Caco-2 (cell line): ENCODE results near the gene ZNF219. TPM values are rescaled to one million over a fixed set of nuclear protein-coding genes. Genes with fewer than 3 reads are reported as not detected.

Source experiments
- BruUV-seq: library from RNA; stranded (reverse); fragments of 400-500 nt; replicated peaks from 2 replicates; lab custom pipeline; 2021; lab: Mats Ljungman, UMichigan
- CTCF ChIA-PET: fragments of 300-600 bp; sonication (Branson Sonifier 250); formaldehyde crosslinking; loops from one replicate; lab custom pipeline; 2022; ENCODE audit warnings: antibody characterized with exemption; lab: Charles Lee
- POLR2A ChIA-PET: fragments of 300-600 bp; sonication (Branson Sonifier 250); formaldehyde crosslinking; loops from one replicate; lab custom pipeline; 2022; ENCODE audit warnings: antibody characterized with exemption; lab: Charles Lee
- DNase-seq, 2 experiments: peaks; one replicate each; pipeline versions ENCODE4 v3.0.0 to v3.0.0-alpha.2; 2020 to 2022
- H3K27me3 ChIP-seq: replicated peaks from 2 replicates; pipeline ENCODE4 v1.6.0; 2011; ENCODE audit warnings: low read length; ENCODE audit not compliant: control insufficient read depth, insufficient read depth
- H3K36me3 ChIP-seq: 2 replicates; pipeline ENCODE4 v1.5.1; 2011; ENCODE audit warnings: low read length; ENCODE audit not compliant: control insufficient read depth, insufficient read depth
- H3K4me1 ChIP-seq: fragments of 250-450 bp; sonication (Bioruptor Pico); 2 replicates; pipeline ENCODE4 v1.5.1; 2020; ENCODE audit warnings: mild to moderate bottlenecking
- H3K4me3 ChIP-seq: 2 replicates; pipeline ENCODE4 v1.5.1; 2011; ENCODE audit warnings: low read depth, mild to moderate bottlenecking, control low read depth, low read length
- H3K9me3 ChIP-seq: fragments of 250-450 bp; sonication (Bioruptor Pico); 2 replicates; pipeline ENCODE4 v1.5.1; 2020; ENCODE audit warnings: mild to moderate bottlenecking, moderate library complexity
- H3K27ac Mint-ChIP-seq: one replicate; pipeline ENCODE4 v1.8.0; 2022; ENCODE audit warnings: mixed read lengths; ENCODE audit not compliant: unreplicated experiment
- H3K27me3 Mint-ChIP-seq: one replicate; pipeline ENCODE4 v1.8.0; 2022; ENCODE audit warnings: mixed read lengths; ENCODE audit not compliant: insufficient read depth, unreplicated experiment
- H3K36me3 Mint-ChIP-seq: one replicate; pipeline ENCODE4 v1.8.0; 2022; ENCODE audit warnings: mild to moderate bottlenecking, mixed read lengths; ENCODE audit not compliant: insufficient read depth, unreplicated experiment
- H3K4me1 Mint-ChIP-seq: one replicate; pipeline ENCODE4 v1.8.0; 2022; ENCODE audit warnings: low read depth, mixed read lengths; ENCODE audit not compliant: unreplicated experiment
- H3K4me3 Mint-ChIP-seq: one replicate; pipeline ENCODE4 v1.8.0; 2022; ENCODE audit warnings: mild to moderate bottlenecking, moderate library complexity, mixed read lengths; ENCODE audit not compliant: unreplicated experiment
- H3K9me3 Mint-ChIP-seq: one replicate; pipeline ENCODE4 v1.8.0; 2022; ENCODE audit warnings: mixed read lengths; ENCODE audit not compliant: unreplicated experiment
- intact Hi-C: fragments of 100-400 bp; cut with micrococcal nuclease; formaldehyde crosslinking; loops from one replicate; pipeline ENCODE4 v1.10.0; 2022; ENCODE audit not compliant: unreplicated experiment
- total RNA-seq: library from RNA; stranded (reverse); gene quantifications from 2 replicates; pipeline ENCODE4 v1.2.3, GENCODE V29; 2022
- TF ChIP-seq, protein P1 (sequence below), 2 experiments: fragments of 200-600 bp in 1 of 2; IDR thresholded peaks; 1 replicate in 1 of 2; 2 replicates in 1 of 2; pipeline versions ENCODE4 v1.5.1 to v1.8.0; 2011 to 2022; ENCODE audit warnings: antibody characterized with exemption in 1 of 2, control low read depth in 1 of 2, inconsistent platforms in 1 of 2, low read depth in 1 of 2, low read length in 1 of 2, mild to moderate bottlenecking in 1 of 2, moderate library complexity in 1 of 2; ENCODE audit not compliant: insufficient read depth in 1 of 2, severe bottlenecking in 1 of 2, unreplicated experiment in 1 of 2

The ZNF219 gene
- total RNA-seq, 1 experiment from 2014 or later, result 35.2 TPM

DNA sequence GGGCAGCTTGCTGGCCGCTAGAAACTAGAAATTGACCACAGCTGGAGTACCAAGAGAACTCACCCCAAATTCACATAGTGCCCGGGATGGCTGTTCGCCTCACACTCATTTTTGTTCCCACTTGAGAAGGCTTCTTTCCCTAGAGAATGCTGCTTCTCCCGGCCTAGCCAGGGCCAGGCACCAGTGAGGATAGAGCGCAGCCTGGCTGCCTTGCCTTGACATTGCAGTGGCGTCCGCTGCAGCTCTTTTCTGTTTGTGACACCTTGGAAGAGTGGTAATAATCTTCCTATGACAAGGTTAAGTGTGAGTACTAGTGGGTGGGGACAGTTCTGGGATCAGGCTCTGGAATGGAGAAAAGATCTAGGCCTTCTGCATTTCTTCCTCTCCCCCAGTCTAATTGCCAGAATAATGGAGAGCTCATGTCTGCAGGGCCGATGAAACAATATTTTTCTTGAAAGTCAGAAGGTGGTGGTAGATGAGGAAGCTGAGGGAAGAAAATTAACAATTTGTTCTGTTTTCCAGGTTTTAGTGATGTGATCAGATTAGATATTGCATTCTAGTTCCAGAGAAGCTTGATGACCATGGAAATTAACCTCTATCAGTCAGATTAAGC, 6.1 kb upstream of the ZNF219 start:
- H3K4me3 Mint-ChIP-seq, result peak overlapping the region; percentile 87
- TF ChIP-seq, protein P1, sequence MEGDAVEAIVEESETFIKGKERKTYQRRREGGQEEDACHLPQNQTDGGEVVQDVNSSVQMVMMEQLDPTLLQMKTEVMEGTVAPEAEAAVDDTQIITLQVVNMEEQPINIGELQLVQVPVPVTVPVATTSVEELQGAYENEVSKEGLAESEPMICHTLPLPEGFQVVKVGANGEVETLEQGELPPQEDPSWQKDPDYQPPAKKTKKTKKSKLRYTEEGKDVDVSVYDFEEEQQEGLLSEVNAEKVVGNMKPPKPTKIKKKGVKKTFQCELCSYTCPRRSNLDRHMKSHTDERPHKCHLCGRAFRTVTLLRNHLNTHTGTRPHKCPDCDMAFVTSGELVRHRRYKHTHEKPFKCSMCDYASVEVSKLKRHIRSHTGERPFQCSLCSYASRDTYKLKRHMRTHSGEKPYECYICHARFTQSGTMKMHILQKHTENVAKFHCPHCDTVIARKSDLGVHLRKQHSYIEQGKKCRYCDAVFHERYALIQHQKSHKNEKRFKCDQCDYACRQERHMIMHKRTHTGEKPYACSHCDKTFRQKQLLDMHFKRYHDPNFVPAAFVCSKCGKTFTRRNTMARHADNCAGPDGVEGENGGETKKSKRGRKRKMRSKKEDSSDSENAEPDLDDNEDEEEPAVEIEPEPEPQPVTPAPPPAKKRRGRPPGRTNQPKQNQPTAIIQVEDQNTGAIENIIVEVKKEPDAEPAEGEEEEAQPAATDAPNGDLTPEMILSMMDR (IDR thresholded peaks at IDR 0.05; ENCODE audit: insufficient read depth in 1 of 2, low read depth in 1 of 2, low read length in 1 of 2, severe bottlenecking in 1 of 2, unreplicated experiment in 1 of 2), result peak; percentile 80 to 91
- H3K4me1 Mint-ChIP-seq, result peaks cover 32% of the 10 kb centered on the region
- peaks cover 17% of the 10 kb centered on the region for H3K36me3 Mint-ChIP-seq
- intact Hi-C loops, result loop anchor here (1.0 kb wide), 5 partner anchors 8 to 90 kb away; no protein-coding TSS in a partner anchor
- H3K27me3 Mint-ChIP-seq, result no peaks in the 10 kb centered on the region
- H3K4me1 ChIP-seq, result peaks cover 41% of the 10 kb centered on the region
- H3K9me3 Mint-ChIP-seq, result no peaks in the 10 kb centered on the region
- POLR2A ChIA-PET, result interaction anchor here (1.0 to 1.5 kb wide), 3 partner anchors 12 to 36 kb away, joined by 4 to 7 read pairs (median 6); partner anchors contain the start of gene ARHGEF40
- BruUV-seq, result TSS peak; percentile 85
- DNase-seq, result peak; percentile 80 to 81
- peak overlapping the region; percentile 72 for H3K4me3 ChIP-seq
- H3K36me3 ChIP-seq, result no peaks in the 10 kb centered on the region
- CTCF ChIA-PET, result interaction anchor here (0.7 to 3.2 kb wide), 13 partner anchors 9 to 453 kb away, joined by 3 to 127 read pairs (median 4); partner anchors contain the start of gene ARHGEF40
- no peaks in the 10 kb centered on the region for H3K27me3 ChIP-seq
- H3K27ac Mint-ChIP-seq, result peak overlapping the region; percentile 85
- H3K9me3 ChIP-seq, result no peaks in the 10 kb centered on the region

DNA sequence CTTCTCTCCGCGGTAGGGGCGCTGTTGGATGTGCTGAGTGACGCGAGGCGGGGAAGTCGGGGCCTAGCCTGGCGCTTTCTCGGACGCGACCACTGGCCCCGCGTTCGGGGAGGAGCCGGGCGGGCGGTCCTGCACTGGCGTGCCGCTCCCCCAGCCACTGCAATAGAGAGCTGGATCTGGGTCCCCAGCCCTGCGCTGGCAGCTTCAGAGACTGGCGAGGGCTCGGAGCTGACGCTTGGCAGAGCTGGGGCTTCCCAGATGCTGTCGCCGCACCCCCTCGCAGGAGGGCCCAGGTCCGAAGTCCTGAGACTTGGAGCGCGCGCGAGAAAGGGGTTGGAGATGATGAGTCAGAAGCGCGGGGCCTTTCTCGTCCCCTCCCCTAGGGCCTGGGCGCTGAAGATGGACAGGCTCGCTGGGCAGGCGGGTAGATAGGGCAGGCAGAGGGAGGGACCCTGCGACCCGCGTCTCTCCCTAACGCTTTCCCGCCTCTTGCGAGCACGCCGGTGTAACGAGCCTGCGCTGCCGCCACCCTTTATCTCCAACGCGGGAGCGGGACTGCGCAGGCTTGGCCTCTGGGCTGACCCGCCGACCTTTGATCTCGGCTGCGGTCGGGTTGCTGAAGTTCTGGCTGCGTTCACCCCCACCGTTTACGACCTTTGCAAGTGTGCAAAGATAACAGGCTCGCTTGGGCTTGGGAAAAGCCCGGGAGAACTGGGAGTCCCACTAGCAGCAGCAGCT, 5.4 kb upstream of the ZNF219 start:
- H3K27me3 ChIP-seq, result no peaks in the 10 kb centered on the region
- intact Hi-C loops, result loop anchor here (1.0 kb wide), 5 partner anchors 8 to 90 kb away; no protein-coding TSS in a partner anchor
- H3K4me1 Mint-ChIP-seq, result peaks cover 39% of the 10 kb centered on the region
- POLR2A ChIA-PET, result interaction anchor here (1.5 kb wide), 2 partner anchors 34 to 35 kb away, joined by 6 to 7 read pairs; partner anchors contain the start of gene ARHGEF40
- BruUV-seq, result no TSS peak
- no peaks in the 10 kb centered on the region for H3K27me3 Mint-ChIP-seq
- H3K27ac Mint-ChIP-seq, result peak overlapping the region; percentile 85
- TF ChIP-seq, protein P1 (IDR thresholded peaks at IDR 0.05; ENCODE audit: insufficient read depth in 1 of 2, low read depth in 1 of 2, low read length in 1 of 2, severe bottlenecking in 1 of 2, unreplicated experiment in 1 of 2), result peak; percentile 59 to 85
- peak overlapping the region; percentile 87 for H3K4me3 Mint-ChIP-seq
- no peaks in the 10 kb centered on the region for H3K9me3 ChIP-seq
- peak; percentile 95 to 97 for DNase-seq
- H3K36me3 ChIP-seq, result no peaks in the 10 kb centered on the region
- H3K4me3 ChIP-seq, result peak overlapping the region; percentile 72
- peaks cover 20% of the 10 kb centered on the region for H3K36me3 Mint-ChIP-seq
- no peaks in the 10 kb centered on the region for H3K9me3 Mint-ChIP-seq
- CTCF ChIA-PET, result interaction anchor here (0.5 to 3.2 kb wide), 12 partner anchors 11 to 129 kb away, joined by 3 to 127 read pairs (median 4); partner anchors contain the start of gene ARHGEF40
- peaks cover 46% of the 10 kb centered on the region for H3K4me1 ChIP-seq

DNA sequence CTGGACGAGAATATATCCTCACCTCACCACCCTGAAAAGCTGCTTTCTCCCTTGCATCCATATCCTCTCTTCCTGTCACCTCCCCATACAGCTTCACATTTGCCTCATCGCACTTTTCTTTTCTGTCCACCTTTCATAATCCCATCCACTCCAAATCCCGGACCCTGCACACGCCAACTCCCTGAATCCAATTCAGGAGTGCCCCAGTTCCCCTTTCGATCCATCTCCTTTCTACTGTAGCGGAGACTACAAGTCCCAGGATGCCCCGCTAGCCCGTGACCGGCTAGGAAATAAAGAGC, 4.9 kb upstream of the ZNF219 start:
- intact Hi-C loops, result no loop called here
- H3K27me3 Mint-ChIP-seq, result no peaks in the 10 kb centered on the region
- peaks cover 39% of the 10 kb centered on the region for H3K4me1 Mint-ChIP-seq
- no peaks in the 10 kb centered on the region for H3K9me3 ChIP-seq
- H3K27ac Mint-ChIP-seq, result peak overlapping the region; percentile 85
- H3K4me3 ChIP-seq, result peak overlapping the region; percentile 72
- DNase-seq, result no peak
- peaks cover 25% of the 10 kb centered on the region for H3K36me3 Mint-ChIP-seq
- H3K27me3 ChIP-seq, result no peaks in the 10 kb centered on the region
- ChIA-PET CTCF (interaction anchor here (0.9 to 3.2 kb wide), 7 partner anchors 9 to 88 kb away, joined by 3 to 127 read pairs (median 43); partner anchors contain the start of gene ARHGEF40), POLR2A (interaction anchor here (1.5 kb wide), 1 partner anchor 33 kb away, joined by 6 read pairs; the partner anchor contains the start of gene ARHGEF40)
- H3K4me1 ChIP-seq, result peaks cover 46% of the 10 kb centered on the region
- TF ChIP-seq, protein P1 (IDR thresholded peaks at IDR 0.05; ENCODE audit: insufficient read depth in 1 of 2, low read depth in 1 of 2, low read length in 1 of 2, severe bottlenecking in 1 of 2, unreplicated experiment in 1 of 2), result no peak
- no peaks in the 10 kb centered on the region for H3K9me3 Mint-ChIP-seq
- no TSS peak for BruUV-seq
- no peaks in the 10 kb centered on the region for H3K36me3 ChIP-seq
- H3K4me3 Mint-ChIP-seq, result peak overlapping the region; percentile 87
